Glutamatergic neuron (in vitro differentiated cells): Measurements from ENCODE around the gene UGT1A6. TPM values are rescaled to one million over a fixed set of nuclear protein-coding genes. Genes with fewer than 3 reads are reported as not detected.
"Not testable (repeated sequence)": the region's sequence is repeated elsewhere in the genome, so short reads cannot be mapped to it uniquely, and the experiment has no call there.

ENCODE experiments used
- DNase-seq: peaks from one replicate; pipeline ENCODE4 v3.0.0; 2022
- H3K27ac Mint-ChIP-seq: one replicate; pipeline ENCODE4 v1.8.0; 2020; ENCODE audit warnings: mild to moderate bottlenecking, mixed read lengths, inconsistent platforms; ENCODE audit not compliant: unreplicated experiment
- H3K27me3 Mint-ChIP-seq: one replicate; pipeline ENCODE4 v1.8.0; 2020; ENCODE audit warnings: mild to moderate bottlenecking, moderate library complexity, mixed read lengths, inconsistent platforms; ENCODE audit not compliant: unreplicated experiment
- H3K36me3 Mint-ChIP-seq: one replicate; pipeline ENCODE4 v1.8.0; 2020; ENCODE audit warnings: mild to moderate bottlenecking, mixed read lengths, inconsistent platforms; ENCODE audit not compliant: unreplicated experiment
- H3K4me1 Mint-ChIP-seq: one replicate; pipeline ENCODE4 v1.8.0; 2020; ENCODE audit warnings: mild to moderate bottlenecking, low read depth, mixed read lengths, inconsistent platforms; ENCODE audit not compliant: unreplicated experiment
- H3K4me3 Mint-ChIP-seq: one replicate; pipeline ENCODE4 v1.8.0; 2020; ENCODE audit warnings: mild to moderate bottlenecking, mixed read lengths, inconsistent platforms; ENCODE audit not compliant: unreplicated experiment
- H3K9me3 Mint-ChIP-seq: one replicate; pipeline ENCODE4 v1.8.0; 2020; ENCODE audit warnings: mild to moderate bottlenecking, moderate library complexity, mixed read lengths, inconsistent platforms; ENCODE audit not compliant: unreplicated experiment
- total RNA-seq: library from RNA; stranded (reverse); fragmentation: NEBNext Ultra II Directional; extraction: Animal tissue kit (Norgen Biotek cat#: 25700); gene quantifications from one replicate; pipeline ENCODE4 v1.2.1, GENCODE V29; 2021; ENCODE audit not compliant: unreplicated experiment
- TF ChIP-seq, protein P1 (sequence below): fragments of 200-600 bp; sonication (generic); IDR thresholded peaks from one replicate; pipeline ENCODE4 v1.5.0; 2021; ENCODE audit not compliant: partially characterized antibody, unreplicated experiment

The UGT1A6 gene
- total RNA-seq, 1 donor from 2014 or later = not detected

DNA sequence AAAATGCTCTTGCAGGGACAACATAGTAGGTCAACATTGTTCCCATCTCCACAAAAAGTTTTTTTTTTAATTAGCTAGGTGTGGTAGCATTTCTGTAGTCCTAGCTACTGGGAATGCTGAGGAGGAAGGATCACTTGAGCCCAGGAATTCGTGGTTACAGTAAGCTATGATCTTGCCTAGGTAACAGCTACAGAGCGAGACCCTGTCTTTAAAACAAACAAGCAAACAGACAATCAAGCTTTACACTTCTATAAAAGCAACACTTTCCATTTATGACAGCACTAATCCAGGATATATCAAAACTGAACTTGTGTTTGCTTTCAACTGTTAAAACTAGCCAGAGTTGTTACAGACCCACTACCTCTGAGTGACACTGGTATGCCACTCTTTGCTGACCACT is 48.2 kb downstream of the UGT1A6 start:
- DNase-seq = no peak
- Mint-ChIP-seq H3K27me3 (peaks cover 3% of the 10 kb centered on the region), H3K36me3 (peaks cover 5% of the 10 kb centered on the region), H3K9me3 (peaks cover 3% of the 10 kb centered on the region), H3K27ac (no peak overlapping the region), H3K4me1 (no peaks in the 10 kb centered on the region), H3K4me3 (no peak overlapping the region)
- TF ChIP-seq, protein P1, sequence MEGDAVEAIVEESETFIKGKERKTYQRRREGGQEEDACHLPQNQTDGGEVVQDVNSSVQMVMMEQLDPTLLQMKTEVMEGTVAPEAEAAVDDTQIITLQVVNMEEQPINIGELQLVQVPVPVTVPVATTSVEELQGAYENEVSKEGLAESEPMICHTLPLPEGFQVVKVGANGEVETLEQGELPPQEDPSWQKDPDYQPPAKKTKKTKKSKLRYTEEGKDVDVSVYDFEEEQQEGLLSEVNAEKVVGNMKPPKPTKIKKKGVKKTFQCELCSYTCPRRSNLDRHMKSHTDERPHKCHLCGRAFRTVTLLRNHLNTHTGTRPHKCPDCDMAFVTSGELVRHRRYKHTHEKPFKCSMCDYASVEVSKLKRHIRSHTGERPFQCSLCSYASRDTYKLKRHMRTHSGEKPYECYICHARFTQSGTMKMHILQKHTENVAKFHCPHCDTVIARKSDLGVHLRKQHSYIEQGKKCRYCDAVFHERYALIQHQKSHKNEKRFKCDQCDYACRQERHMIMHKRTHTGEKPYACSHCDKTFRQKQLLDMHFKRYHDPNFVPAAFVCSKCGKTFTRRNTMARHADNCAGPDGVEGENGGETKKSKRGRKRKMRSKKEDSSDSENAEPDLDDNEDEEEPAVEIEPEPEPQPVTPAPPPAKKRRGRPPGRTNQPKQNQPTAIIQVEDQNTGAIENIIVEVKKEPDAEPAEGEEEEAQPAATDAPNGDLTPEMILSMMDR = no peak

DNA sequence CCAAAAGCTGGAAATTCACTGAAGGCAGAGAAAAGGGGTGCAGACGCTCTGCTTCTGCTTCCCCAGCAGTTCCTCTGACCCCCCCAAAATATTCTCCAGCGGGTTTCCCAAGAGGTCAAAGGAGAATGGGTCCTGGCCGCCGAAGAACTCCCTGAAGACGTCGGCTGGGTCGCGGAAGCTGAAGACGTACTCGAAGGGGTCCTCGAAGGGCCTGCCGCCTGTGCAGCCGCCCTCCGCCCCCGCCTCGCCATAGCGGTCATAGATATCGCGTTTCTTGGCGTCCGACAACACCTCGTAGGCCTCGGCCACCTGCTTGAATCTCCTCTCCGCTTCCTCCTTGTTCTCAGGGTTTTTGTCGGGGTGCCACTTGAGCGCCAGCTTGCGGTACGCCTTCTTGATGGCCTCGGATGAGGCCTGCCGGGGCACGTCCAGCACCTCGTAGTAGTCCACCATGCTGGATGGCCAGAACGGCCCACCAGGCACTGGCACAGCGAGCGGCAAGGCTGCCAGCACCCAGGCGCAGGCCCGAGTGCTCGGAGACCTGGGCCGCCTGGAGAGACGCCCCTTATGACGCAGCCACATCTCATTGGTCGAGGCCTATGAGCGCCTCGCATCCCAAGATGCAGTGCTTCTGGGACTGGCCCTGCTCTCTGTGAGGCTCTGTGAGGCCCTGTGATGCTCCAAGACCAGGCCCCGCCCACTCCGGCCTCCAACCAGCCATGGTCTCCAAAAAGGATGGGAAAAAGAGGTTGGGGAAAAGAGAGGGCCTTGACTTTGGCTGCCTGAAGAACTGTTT is 51.0 kb downstream of the UGT1A6 start:
- Mint-ChIP-seq H3K27me3 (peaks cover 1% of the 10 kb centered on the region), H3K9me3 (peaks cover 5% of the 10 kb centered on the region), H3K4me1 (no peaks in the 10 kb centered on the region), H3K4me3 (no peak overlapping the region), H3K36me3 (peaks cover 7% of the 10 kb centered on the region), H3K27ac (no peak overlapping the region)
- no peak for DNase-seq
- TF ChIP-seq, protein P1 = no peak

DNA sequence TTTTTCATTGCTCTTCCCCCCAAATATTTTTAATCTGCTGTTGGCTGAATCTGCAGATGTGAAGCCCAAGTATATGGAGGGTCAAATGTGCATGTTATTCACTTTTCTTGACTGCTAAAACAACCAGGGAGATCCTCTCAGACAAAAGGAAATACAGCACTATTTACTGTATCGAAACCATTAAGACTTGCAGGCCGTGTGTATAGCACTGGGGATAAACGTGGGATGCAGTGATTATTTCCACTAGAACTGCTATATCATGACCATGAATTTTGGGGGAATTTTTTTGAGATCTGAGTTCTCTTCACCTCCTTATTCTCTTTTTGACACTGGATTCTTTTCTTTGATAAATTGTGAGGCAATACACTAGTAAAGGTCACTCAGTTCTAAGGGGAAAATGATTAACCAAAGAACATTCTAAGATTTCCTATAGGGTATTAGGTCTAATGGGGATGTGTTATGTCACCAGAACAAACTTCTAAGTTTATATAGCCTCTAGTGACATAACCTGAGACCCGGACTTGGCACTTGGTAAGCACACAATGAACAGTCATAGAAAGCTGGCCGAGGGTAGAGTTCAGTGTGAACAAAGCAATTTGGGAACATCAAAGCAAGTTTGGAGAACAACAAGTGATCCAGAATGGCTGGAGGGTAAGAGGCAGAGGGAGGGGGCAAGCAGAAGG is 52.5 kb downstream of the UGT1A6 start:
- Mint-ChIP-seq H3K27ac (no peak overlapping the region), H3K9me3 (peaks cover 5% of the 10 kb centered on the region), H3K27me3 (peaks cover 3% of the 10 kb centered on the region), H3K36me3 (peaks cover 7% of the 10 kb centered on the region), H3K4me3 (no peak overlapping the region), H3K4me1 (no peaks in the 10 kb centered on the region)
- TF ChIP-seq, protein P1 = no peak
- no peak for DNase-seq

DNA sequence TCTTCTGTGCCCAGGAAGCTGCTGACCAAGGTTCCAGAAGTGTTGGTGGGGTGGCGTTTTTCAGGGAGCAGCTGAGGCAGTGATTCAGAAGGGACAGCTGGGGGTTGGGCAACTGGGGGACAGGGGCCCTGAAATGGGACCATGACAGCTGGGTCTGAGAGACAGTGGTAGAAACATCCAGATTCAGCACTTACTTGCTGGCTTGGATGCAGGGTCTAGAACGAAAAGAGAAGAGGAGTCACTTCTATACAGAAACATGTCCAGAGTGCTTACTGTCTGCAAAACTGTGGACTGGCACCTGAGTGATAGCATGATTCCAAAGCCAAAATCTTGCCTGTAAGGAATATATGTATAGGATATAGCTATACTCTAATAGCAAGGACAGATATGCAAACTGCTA is 53.1 kb downstream of the UGT1A6 start:
- H3K4me1 Mint-ChIP-seq, H3K27ac Mint-ChIP-seq, DNase-seq, H3K36me3 Mint-ChIP-seq, H3K9me3 Mint-ChIP-seq, H3K4me3 Mint-ChIP-seq, H3K27me3 Mint-ChIP-seq: not testable (repeated sequence)

DNA sequence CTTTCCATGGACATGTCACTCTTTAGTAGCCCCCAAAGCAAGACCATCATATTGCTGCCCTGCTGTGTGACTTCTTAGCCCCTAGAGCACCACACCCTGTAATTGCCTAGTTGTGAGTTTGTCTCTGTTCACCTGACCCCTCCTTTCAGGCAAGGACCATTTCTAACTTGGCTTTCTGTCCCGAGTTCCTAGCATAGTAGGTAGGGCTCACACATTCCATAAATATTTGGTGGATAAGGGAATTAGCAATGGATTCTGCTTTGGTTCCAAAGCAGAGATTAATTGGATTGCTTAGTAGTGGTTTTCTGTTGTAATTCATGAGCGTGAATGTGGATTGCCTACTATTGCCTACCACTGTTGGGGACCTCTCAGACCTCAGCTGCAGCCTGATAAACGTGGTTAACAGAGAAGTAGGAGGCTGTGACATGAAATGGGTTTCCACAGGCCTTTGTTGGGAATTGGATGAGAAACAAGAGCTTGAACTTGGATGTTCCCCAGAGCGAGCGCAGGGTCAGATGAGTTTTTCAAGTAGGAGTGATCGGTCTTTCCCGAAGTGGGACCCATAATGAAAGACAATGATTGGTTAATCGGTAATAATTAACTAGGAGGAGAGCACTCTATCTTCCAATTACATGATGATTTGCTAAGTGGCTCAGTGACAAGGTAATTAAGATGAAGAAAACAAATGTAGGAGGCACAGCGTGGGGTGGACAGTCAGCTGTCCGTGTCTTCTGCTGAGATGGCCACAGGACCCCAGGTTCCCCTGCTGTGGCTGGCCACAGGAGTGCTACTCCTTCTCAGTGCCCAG is 54.0 kb downstream of the UGT1A6 start:
- Mint-ChIP-seq H3K4me3 (no peak overlapping the region), H3K36me3 (peaks cover 14% of the 10 kb centered on the region), H3K4me1 (no peaks in the 10 kb centered on the region), H3K27ac (no peak overlapping the region), H3K9me3 (peaks cover 7% of the 10 kb centered on the region), H3K27me3 (peaks cover 4% of the 10 kb centered on the region)
- no peak for DNase-seq
- TF ChIP-seq, protein P1 = no peak
